Mesothelial cell of epicardium (in vitro differentiated cells): Measurements from ENCODE around the gene VWCE. TPM values are rescaled to one million over a fixed set of nuclear protein-coding genes. Genes with fewer than 3 reads are reported as not detected.

Source experiments
- DNase-seq, 2 experiments: peaks; one replicate each; pipeline ENCODE4 v3.0.0; 2021; ENCODE audit warnings: low spot score in 2 of 2; ENCODE audit not compliant: unreplicated experiment in 2 of 2
- H3K27ac Mint-ChIP-seq: 2 replicates; pipeline ENCODE4 v1.8.0; 2021; ENCODE audit warnings: mixed read lengths
- H3K27me3 Mint-ChIP-seq: 2 replicates; pipeline ENCODE4 v1.8.0; 2021; ENCODE audit warnings: low read depth, mixed read lengths
- H3K36me3 Mint-ChIP-seq: 2 replicates; pipeline ENCODE4 v1.8.0; 2021; ENCODE audit warnings: mixed read lengths
- H3K4me1 Mint-ChIP-seq: 2 replicates; pipeline ENCODE4 v1.8.0; 2021; ENCODE audit warnings: mixed read lengths
- H3K4me3 Mint-ChIP-seq: 2 replicates; pipeline ENCODE4 v1.8.0; 2021; ENCODE audit warnings: mild to moderate bottlenecking, moderate library complexity, mixed read lengths
- H3K9me3 Mint-ChIP-seq: 2 replicates; pipeline ENCODE4 v1.8.0; 2021; ENCODE audit warnings: mixed read lengths
- CTCF ChIP-seq: fragments of 200-600 bp; sonication (generic); IDR thresholded peaks from one replicate; pipeline ENCODE4 v1.5.0; 2021; ENCODE audit warnings: antibody characterized with exemption; ENCODE audit not compliant: unreplicated experiment
- total RNA-seq: library from RNA; stranded (reverse); gene quantifications from 3 replicates; pipeline ENCODE4 v1.2.1, GENCODE V29; 2021

The VWCE gene
- total RNA-seq, 1 donor from 2014 or later = 8.7 TPM

- Mint-ChIP-seq H3K4me3 (no peak overlapping the region), H3K36me3 (no peaks in the 10 kb centered on the region), H3K4me1 (no peaks in the 10 kb centered on the region), H3K27me3 (no peaks in the 10 kb centered on the region), H3K9me3 (no peaks in the 10 kb centered on the region), H3K27ac (no peak overlapping the region)
- DNase-seq = no peak
- no peak for TF ChIP-seq CTCF
These were observed 29.8 kb downstream of the VWCE start for GRCh38 chr11:61265357-61265756.

DNA sequence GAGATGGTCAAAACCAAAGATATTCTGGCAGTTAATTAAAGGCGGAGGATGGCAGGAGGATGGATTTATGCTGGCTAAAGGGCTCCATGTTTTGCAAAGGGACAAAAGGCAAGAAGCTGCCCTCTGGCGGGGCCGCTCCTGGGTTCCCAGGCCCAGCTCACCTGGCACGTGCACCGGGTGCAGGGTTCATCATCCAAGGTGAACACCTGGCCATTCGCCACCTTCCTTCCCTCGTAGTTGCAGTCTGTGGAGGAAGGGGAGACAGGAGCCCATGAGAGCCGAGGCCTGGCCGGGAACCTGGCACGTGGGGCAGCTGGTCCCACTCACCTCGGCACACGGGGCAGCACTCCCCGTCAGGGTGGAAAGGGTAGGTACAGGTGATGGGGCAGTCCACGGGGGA, 30.3 kb downstream of the VWCE start:
- no peak for DNase-seq
- no peaks in the 10 kb centered on the region for H3K9me3 Mint-ChIP-seq
- no peak for TF ChIP-seq CTCF
- no peaks in the 10 kb centered on the region for H3K4me1 Mint-ChIP-seq
- H3K36me3 Mint-ChIP-seq = no peaks in the 10 kb centered on the region
- no peak overlapping the region for H3K27ac Mint-ChIP-seq
- H3K27me3 Mint-ChIP-seq = no peaks in the 10 kb centered on the region
- H3K4me3 Mint-ChIP-seq = no peak overlapping the region

DNA sequence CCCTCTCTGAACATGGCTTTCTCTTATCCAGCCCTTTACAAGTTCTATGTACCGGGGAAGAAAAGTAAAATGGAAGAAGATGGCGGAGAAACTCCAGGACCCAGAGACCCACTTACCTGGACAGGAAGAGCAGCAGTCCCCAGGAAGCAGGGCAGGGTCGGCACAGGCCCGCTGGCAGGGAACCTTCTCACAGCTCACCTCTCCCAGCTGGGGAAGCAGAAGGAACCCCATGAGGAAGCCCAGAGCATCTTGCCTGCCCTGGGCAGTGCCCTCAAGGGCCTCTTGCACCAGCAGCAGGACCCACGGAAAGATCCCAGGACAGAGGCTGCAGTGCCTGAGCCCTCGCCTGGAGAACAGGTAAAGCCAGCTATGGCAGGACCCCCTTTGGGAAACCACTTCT, 30.7 kb downstream of the VWCE start:
- DNase-seq = no peak
- Mint-ChIP-seq H3K4me3 (no peak overlapping the region), H3K36me3 (no peaks in the 10 kb centered on the region), H3K4me1 (no peaks in the 10 kb centered on the region), H3K9me3 (no peaks in the 10 kb centered on the region), H3K27ac (no peak overlapping the region), H3K27me3 (no peaks in the 10 kb centered on the region)
- TF ChIP-seq CTCF = no peak

GRCh38 chr11:61259363-61259762, 35.8 kb downstream of the VWCE start:
- no peak for TF ChIP-seq CTCF
- H3K27me3 Mint-ChIP-seq = no peaks in the 10 kb centered on the region
- DNase-seq = no peak

GRCh38 chr11:61258546-61258945, 36.6 kb downstream of the VWCE start:
- DNase-seq = no peak

More at GRCh38 chr11:61259363-61259762, 35.8 kb downstream of the VWCE start:
- Mint-ChIP-seq H3K9me3 (no peaks in the 10 kb centered on the region), H3K4me3 (no peak overlapping the region), H3K36me3 (no peaks in the 10 kb centered on the region), H3K4me1 (no peaks in the 10 kb centered on the region), H3K27ac (no peak overlapping the region)

More at GRCh38 chr11:61258546-61258945, 36.6 kb downstream of the VWCE start:
- Mint-ChIP-seq H3K27ac (no peak overlapping the region), H3K4me1 (no peaks in the 10 kb centered on the region), H3K27me3 (no peaks in the 10 kb centered on the region), H3K9me3 (no peaks in the 10 kb centered on the region), H3K36me3 (no peaks in the 10 kb centered on the region), H3K4me3 (no peak overlapping the region)
- TF ChIP-seq CTCF = no peak
